ENCODE data around the gene IL10RB.
"Not testable (repeated sequence)": the region's sequence is repeated elsewhere in the genome, so short reads cannot be mapped to it uniquely, and the experiment has no call there.

Gene IL10RB

DNA sequence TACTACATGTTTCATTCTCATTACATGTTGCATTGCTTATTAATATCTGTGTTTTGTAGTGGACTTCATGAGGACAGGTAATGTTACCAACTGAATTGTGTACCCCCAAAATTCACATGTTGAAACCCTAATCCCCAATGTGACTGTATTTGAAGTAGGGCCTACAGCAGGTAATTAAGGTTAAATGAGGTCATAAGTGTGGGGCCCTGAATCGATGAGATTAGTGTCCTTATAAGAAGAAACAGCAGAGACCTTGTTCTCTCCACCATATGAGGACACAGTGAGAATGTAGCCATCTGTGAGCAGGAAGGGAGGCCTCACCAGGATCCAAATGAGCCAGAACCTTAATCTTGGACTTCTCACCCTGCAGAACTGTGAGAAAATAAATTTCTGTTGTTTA, 43.6 kb downstream of the IL10RB start:
- Mint-ChIP-seq H3K36me3 (ENCODE audit: low read depth) (no peaks in the 10 kb centered on the region), H3K27ac (no peak overlapping the region), H3K4me3 (no peak overlapping the region), H3K9me3 (peaks cover 12% of the 10 kb centered on the region), H3K4me1 (ENCODE audit: low read depth) (peaks cover 9% of the 10 kb centered on the region), H3K27me3 (ENCODE audit: low read depth) (peaks cover 7% of the 10 kb centered on the region)
- DNase-seq (ENCODE audit: low spot score) = no peak

DNA sequence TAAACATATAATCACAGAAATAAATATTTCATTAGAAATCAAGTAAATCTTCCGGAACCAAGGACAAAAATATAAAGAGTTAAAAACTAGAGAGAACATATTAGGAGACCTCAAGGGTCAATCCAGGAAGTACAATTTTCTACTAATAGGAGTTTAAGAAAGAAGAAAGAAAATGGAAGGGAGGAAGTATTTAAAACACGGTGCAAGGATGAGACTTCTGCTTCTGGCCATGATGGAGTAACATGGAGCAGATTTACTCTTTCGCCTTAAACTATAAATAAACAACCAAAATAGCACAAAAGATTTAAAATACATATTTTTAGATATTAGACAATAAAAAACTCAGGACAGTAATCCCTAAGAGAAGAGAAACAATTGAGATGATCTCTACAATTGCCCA, 46.0 kb downstream of the IL10RB start:
- H3K9me3 Mint-ChIP-seq = peaks cover 12% of the 10 kb centered on the region
- peaks cover 19% of the 10 kb centered on the region for H3K27me3 Mint-ChIP-seq (ENCODE audit: low read depth)
- no peak overlapping the region for H3K27ac Mint-ChIP-seq
- DNase-seq (ENCODE audit: low spot score) = no peak
- H3K4me1 Mint-ChIP-seq (ENCODE audit: low read depth) = peaks cover 6% of the 10 kb centered on the region
- H3K4me3 Mint-ChIP-seq = no peak overlapping the region
- no peaks in the 10 kb centered on the region for H3K36me3 Mint-ChIP-seq (ENCODE audit: low read depth)

DNA sequence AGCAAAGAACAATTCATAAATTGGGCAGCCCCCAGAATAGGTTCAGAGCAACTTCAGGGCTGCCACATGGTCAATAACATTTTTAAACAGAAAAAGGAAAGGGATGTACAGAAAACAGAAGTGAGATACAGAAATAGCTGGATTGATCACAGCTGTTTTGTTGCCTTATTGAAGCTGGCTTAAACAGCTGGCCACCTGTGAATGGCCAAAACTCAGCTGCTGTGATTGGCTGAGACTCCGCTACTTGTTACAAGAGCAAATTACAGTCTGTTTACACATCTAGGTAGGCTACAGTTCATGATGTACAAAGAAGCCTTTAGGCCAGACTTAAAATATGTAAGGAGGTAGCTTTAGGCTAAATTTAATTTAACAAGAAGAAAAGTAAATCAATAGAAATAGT, 47.0 kb downstream of the IL10RB start:
- peaks cover 19% of the 10 kb centered on the region for H3K27me3 Mint-ChIP-seq (ENCODE audit: low read depth)
- H3K4me1 Mint-ChIP-seq (ENCODE audit: low read depth) = peaks cover 6% of the 10 kb centered on the region
- no peaks in the 10 kb centered on the region for H3K36me3 Mint-ChIP-seq (ENCODE audit: low read depth)
- no peak overlapping the region for H3K4me3 Mint-ChIP-seq
- peaks cover 12% of the 10 kb centered on the region for H3K9me3 Mint-ChIP-seq
- no peak overlapping the region for H3K27ac Mint-ChIP-seq
- DNase-seq (ENCODE audit: low spot score) = no peak

DNA sequence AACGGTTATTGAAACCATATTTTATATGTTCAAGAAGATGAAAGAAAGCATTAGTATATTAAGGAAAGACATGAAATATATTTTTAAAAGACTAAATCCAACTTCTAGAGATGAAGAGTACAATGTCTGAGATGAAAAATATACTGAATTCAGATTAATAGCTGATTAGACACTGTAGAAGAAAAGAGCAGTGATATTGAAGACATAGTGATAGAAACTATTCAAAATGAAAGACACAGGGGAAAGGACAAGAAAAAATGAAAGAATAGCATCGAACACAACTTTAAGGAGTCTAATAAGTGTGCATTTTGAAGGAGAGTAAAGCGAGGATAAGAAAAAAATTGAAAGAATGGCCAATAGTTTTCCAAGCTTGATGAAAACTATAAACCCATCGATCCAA, 47.4 kb downstream of the IL10RB start:
- peaks cover 21% of the 10 kb centered on the region for H3K27me3 Mint-ChIP-seq (ENCODE audit: low read depth)
- H3K4me3 Mint-ChIP-seq = no peak overlapping the region
- peaks cover 12% of the 10 kb centered on the region for H3K9me3 Mint-ChIP-seq
- no peak for DNase-seq (ENCODE audit: low spot score)
- H3K27ac Mint-ChIP-seq = no peak overlapping the region
- H3K4me1 Mint-ChIP-seq (ENCODE audit: low read depth) = peaks cover 5% of the 10 kb centered on the region
- no peaks in the 10 kb centered on the region for H3K36me3 Mint-ChIP-seq (ENCODE audit: low read depth)

DNA sequence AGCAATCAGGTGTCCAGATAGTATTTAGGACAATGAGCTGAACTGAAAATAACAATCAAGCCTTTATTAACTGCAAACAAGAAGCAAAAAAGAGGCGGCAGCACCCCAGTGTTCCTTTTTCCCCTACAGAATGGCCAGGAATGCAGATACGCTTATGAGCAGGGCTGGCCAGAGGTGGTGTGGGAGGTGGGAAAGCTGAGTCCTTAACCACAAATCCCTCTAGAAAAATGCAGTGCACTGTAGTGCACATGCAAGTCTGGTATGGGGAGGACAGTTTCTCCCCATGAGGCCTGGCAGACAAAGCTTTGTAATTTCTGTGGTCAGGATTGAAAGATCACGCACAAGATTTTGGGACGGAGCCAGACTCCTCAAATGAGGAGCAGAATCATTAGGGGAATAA, 47.9 kb downstream of the IL10RB start:
- Mint-ChIP-seq H3K27me3 (ENCODE audit: low read depth) (peaks cover 21% of the 10 kb centered on the region), H3K4me1 (ENCODE audit: low read depth) (peaks cover under 1% of the 10 kb centered on the region), H3K27ac (no peak overlapping the region), H3K4me3 (no peak overlapping the region), H3K36me3 (ENCODE audit: low read depth) (no peaks in the 10 kb centered on the region), H3K9me3 (peaks cover 12% of the 10 kb centered on the region)
- DNase-seq (ENCODE audit: low spot score) = no peak

DNA sequence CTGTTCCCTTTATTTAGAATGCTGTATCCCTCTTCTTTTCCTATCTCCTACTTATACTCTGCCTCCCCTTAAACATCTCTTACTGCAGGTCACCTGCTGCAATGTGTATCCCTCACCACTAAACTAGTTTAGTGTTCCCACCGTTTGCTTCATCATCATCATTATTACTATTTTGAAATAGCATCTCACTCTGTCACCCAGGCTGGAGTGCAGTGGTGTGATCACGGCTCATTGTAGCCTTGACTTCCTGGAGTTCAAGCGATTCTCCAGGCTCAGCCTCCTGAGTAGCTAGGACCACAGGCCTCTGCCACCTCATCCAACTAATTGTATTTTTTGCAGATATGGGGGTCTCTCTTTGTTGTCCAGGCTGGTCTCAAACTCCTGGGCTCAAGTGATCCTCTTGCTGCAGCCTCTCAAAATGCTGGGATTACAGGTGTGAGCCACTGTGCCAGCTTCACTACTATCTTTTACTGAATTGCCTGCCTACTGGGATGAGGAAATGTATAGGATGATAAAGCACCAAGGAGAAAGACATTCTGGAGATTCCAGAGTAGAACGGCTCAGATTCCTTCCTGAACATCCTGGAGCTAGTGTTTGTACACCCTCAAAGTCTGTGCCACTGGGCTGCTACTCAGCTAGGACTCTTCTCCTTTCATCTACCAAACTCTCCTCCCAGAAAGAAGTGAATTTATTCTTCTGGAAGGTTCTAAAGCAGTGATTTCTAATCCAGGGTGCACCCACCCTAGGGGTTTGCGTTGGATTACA, 50.0 kb downstream of the IL10RB start:
- H3K4me1 Mint-ChIP-seq (ENCODE audit: low read depth) = no peaks in the 10 kb centered on the region
- DNase-seq (ENCODE audit: low spot score) = no peak
- H3K27ac Mint-ChIP-seq = no peak overlapping the region
- H3K36me3 Mint-ChIP-seq (ENCODE audit: low read depth) = no peaks in the 10 kb centered on the region
- no peak overlapping the region for H3K4me3 Mint-ChIP-seq
- peaks cover 5% of the 10 kb centered on the region for H3K9me3 Mint-ChIP-seq
- peaks cover 21% of the 10 kb centered on the region for H3K27me3 Mint-ChIP-seq (ENCODE audit: low read depth)

DNA sequence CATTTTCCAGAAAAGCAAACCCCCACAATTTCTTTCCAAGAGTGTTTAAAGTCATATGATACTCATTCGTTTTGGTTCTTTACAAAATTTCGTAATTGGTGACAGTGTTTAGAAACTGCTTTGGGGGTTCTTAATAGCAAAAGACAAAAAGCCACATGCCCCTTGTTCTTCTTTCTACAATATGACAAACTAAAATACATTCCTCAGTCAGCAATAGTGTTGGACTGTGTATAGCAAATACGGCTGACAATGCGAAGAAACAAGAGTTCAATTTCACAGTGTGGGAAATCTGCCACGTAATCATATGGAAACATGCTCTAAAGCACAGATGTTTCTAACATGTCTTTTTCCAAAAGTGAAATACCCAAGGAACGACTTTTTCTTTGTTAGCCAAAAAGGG, 51.0 kb downstream of the IL10RB start:
- Mint-ChIP-seq H3K36me3 (ENCODE audit: low read depth) (no peaks in the 10 kb centered on the region), H3K9me3 (peaks cover 5% of the 10 kb centered on the region)

DNA sequence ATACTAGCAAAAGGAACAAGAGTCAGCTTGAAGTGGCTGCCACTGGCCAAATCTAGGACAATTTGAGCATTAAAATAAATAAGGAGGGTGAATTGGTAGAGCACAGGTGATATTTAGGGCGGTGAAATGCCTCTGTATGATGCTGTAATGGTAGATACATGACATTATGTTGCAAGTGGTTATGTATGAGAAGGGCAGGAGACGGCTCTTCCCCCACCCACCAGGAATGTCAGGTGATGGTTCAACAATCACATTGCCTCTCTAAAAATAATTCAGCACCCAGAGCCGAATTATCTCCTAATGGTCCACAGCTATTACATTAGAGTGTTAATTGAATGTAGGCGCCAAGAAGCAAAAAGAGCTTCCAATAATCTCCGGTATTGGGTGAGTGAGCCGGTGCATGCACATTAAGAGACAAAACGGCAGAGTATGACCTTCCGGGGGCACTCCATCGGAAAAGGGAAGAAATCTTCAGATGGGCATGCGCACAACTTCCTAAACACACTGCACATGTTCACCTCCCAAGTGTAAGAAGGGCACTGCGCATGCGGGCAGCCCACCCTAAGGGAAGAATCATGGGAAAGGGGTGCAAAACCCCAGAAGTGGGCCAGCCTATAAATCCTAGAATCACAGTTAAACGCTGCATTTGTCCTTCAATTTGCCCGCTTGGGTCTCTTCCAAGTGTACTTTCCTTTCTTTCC, 51.8 kb downstream of the IL10RB start:
- no peak overlapping the region for H3K27ac Mint-ChIP-seq
- no peak for DNase-seq (ENCODE audit: low spot score)
- H3K27me3 Mint-ChIP-seq (ENCODE audit: low read depth) = peaks cover 21% of the 10 kb centered on the region
- H3K4me1 Mint-ChIP-seq (ENCODE audit: low read depth) = no peaks in the 10 kb centered on the region
- H3K4me3 Mint-ChIP-seq = no peak overlapping the region
- no peaks in the 10 kb centered on the region for H3K36me3 Mint-ChIP-seq (ENCODE audit: low read depth)
- H3K9me3 Mint-ChIP-seq = peaks cover 5% of the 10 kb centered on the region

More for the DNA sequence above, 51.0 kb downstream of the IL10RB start:
- no peak overlapping the region for H3K4me3 Mint-ChIP-seq
- DNase-seq (ENCODE audit: low spot score) = no peak
- H3K27me3 Mint-ChIP-seq (ENCODE audit: low read depth) = peaks cover 21% of the 10 kb centered on the region
- H3K27ac Mint-ChIP-seq = no peak overlapping the region
- no peaks in the 10 kb centered on the region for H3K4me1 Mint-ChIP-seq (ENCODE audit: low read depth)

DNA sequence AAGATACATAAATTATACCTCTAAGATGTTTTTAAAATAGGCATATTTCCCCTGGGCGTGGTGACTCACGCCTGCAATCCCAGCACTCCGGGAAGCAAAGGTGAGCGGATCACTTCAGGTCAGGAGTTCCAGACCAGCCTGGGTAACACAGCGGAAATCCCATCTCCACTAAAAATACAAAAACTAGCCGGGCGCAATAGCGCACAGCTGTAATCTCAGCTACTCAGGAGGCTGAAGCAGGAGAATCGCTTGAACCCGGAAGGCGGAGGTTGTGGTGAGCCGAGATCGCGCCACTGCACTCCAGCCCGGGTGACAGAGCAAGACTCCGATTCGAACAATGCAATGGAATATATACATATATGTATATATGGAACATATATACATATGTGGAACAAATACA, 54.8 kb downstream of the IL10RB start:
- not testable (repeated sequence) for DNase-seq (ENCODE audit: low spot score); H3K27ac Mint-ChIP-seq; H3K9me3 Mint-ChIP-seq; H3K27me3 Mint-ChIP-seq (ENCODE audit: low read depth); H3K4me1 Mint-ChIP-seq (ENCODE audit: low read depth); H3K4me3 Mint-ChIP-seq; H3K36me3 Mint-ChIP-seq (ENCODE audit: low read depth)

DNA sequence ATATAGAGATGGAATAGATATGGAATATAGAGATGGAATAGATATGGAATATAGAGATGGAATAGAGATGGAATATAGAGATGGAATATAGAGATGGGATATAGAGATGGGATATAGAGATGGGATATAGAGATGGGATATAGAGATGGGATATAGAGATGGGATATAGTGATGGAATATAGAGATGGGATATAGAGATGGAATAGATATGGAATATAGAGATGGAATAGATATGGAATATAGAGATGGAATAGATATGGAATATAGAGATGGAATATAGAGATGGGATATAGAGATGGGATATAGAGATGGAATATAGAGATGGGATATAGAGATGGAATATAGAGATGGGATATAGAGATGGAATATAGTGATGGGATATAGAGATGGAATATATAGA, 57.4 kb downstream of the IL10RB start:
- H3K4me3 Mint-ChIP-seq; H3K27me3 Mint-ChIP-seq (ENCODE audit: low read depth); H3K36me3 Mint-ChIP-seq (ENCODE audit: low read depth); H3K27ac Mint-ChIP-seq; DNase-seq (ENCODE audit: low spot score); H3K9me3 Mint-ChIP-seq: not testable (repeated sequence)
- peaks cover 15% of the 10 kb centered on the region for H3K4me1 Mint-ChIP-seq (ENCODE audit: low read depth)

DNA sequence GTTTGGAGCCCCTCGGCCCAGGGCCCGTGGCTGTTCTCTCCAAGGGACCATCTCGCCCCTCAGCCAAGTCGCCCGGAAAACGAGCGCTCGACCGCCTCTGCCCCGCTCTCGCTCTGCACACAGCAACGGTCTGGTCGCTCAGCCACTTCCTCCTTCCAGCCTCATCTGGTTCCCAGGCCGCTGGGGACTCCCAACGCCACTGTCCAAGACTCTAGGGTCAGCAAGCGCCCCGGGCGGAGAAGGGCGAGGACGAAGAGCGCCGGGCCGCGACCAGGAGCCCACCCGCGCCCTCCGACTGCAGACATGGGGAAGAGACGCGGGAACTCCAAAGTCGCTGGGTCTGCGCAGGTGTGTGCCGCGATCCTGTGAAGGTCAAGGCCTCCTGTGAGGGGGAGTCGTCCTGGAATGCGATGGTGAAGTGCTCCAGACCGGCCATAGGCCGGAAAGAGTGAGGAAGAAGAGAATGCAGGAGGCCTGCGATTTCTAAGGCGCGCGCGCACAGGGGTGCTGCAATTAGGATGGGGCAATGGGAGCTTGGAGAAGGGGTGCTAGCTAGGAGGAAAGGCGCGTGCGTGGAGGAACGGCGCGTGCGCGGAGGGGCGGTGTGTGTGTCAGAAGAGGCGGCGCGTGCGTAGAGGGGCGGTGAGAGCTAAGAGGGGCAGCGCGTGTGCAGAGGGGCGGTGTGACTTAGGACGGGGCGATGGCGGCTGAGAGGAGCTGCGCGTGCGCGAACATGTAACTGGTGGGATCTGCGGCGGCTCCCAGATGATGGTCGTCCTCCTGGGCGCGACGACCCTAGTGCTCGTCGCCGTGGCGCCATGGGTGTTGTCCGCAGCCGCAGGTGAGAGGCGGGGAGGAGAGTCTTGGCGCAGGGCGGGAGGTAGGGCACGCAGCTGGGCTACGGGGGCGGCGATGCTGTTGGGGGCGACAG, 58.4 kb downstream of the IL10RB start, which contains the start of gene IFNAR1:
Gene IFNAR1, plus strand, starts transcription at position 680 of the 931 bp plus-strand sequence. Its CDS starts 86 bp downstream, at position 766.
- no peaks in the 10 kb centered on the region for H3K9me3 Mint-ChIP-seq
- no peak within 1 kb of the TSS for H3K4me3 Mint-ChIP-seq
- H3K27me3 Mint-ChIP-seq (ENCODE audit: low read depth) = no peaks in the 10 kb centered on the region
- peaks cover 18% of the 10 kb centered on the region for H3K4me1 Mint-ChIP-seq (ENCODE audit: low read depth)
- DNase-seq (ENCODE audit: low spot score) = peak; percentile 98
- peaks cover 6% of the 10 kb centered on the region for H3K36me3 Mint-ChIP-seq (ENCODE audit: low read depth)
- no peak within 1 kb of the TSS for H3K27ac Mint-ChIP-seq

DNA sequence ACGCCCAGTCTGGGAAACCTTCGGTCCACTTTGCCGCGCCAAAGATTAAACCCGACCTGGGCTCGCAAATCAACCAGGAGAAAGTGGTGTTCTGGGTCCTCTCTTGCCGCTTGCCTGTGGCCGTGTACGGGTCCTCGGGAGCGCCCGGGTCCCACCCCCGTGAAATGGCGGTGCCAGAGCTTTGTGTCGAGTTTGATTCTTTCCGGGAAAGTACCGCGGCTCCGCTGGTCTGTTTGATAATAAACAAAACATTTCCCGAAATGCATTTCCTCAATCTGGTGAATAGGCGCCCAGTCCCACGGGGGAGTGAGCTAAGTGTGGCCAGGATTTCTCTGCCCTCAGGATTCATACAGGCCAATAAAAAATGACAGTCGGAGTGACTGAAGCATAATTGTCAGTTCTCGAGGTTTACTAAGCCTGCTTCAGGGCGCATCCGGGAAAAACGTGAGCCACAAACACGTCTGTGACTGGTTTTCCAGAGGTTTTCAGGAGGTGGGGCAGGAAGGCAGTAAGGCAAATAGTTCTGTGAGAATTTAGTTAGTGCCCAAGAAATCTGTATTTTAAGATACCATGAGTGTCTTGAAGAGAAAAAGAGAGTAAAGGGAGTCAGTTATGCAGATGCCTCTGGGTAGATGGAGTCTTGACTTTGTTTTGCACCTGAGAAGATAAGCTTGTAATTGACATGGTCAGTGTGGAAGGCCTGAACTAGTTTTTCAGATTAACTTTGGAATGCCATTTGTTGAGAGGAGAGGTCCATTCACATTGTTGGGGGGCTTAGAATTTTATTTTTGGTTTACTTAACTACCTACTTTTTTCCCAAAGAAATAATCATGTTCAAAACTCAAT, 59.3 kb downstream of the IL10RB start:
- H3K4me1 Mint-ChIP-seq (ENCODE audit: low read depth) = peaks cover 27% of the 10 kb centered on the region
- no peak overlapping the region for H3K4me3 Mint-ChIP-seq
- H3K27ac Mint-ChIP-seq = no peak overlapping the region
- no peaks in the 10 kb centered on the region for H3K27me3 Mint-ChIP-seq (ENCODE audit: low read depth)
- peaks cover 11% of the 10 kb centered on the region for H3K36me3 Mint-ChIP-seq (ENCODE audit: low read depth)
- DNase-seq (ENCODE audit: low spot score) = peak; percentile 73
- no peaks in the 10 kb centered on the region for H3K9me3 Mint-ChIP-seq

DNA sequence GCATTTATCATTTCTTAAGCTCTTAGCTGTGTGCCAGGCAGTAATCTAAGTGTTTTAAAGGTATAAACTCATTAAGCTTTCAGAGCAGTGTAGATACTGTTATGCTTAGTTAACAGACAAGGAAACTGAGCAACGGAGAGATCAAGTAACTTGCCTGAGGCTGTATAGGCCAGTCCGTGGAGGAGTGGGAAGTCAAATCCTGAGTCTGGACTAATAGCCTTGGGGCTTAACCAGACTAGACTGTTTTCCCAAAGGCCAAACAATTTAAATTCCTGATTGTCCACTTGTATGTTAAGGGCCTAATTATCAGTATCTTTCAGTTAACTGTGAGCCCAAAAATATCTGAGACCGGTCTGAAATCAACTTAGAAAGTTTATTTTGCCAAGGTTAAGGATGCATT, 61.2 kb downstream of the IL10RB start:
- H3K4me3 Mint-ChIP-seq = no peak overlapping the region
- peaks cover 23% of the 10 kb centered on the region for H3K36me3 Mint-ChIP-seq (ENCODE audit: low read depth)
- no peak overlapping the region for H3K27ac Mint-ChIP-seq
- DNase-seq (ENCODE audit: low spot score) = no peak
- peaks cover 45% of the 10 kb centered on the region for H3K4me1 Mint-ChIP-seq (ENCODE audit: low read depth)
- H3K9me3 Mint-ChIP-seq = peaks cover 3% of the 10 kb centered on the region
- H3K27me3 Mint-ChIP-seq (ENCODE audit: low read depth) = no peaks in the 10 kb centered on the region

All from T-helper 2 cell treated with Interferon-gamma antibody and Interleukin-4, amounts not matched to agents 5 μg/mL and 100 μg/mL, for 36 hours (primary cell).